HG03469 (cell line): ENCODE measurements around the gene GRAP2.
"Not testable (repeated sequence)": the region's sequence is repeated elsewhere in the genome, so short reads cannot be mapped to it uniquely, and the experiment has no call there.

Experiments
- ATAC-seq: cut with Tn5 transposase; IDR thresholded peaks from one replicate; pipeline ENCODE4 v1.9.1; 2021; ENCODE audit warnings: mild to moderate bottlenecking, moderate library complexity, moderate number of reproducible peaks; ENCODE audit not compliant: unreplicated experiment

GRAP2 gene

DNA sequence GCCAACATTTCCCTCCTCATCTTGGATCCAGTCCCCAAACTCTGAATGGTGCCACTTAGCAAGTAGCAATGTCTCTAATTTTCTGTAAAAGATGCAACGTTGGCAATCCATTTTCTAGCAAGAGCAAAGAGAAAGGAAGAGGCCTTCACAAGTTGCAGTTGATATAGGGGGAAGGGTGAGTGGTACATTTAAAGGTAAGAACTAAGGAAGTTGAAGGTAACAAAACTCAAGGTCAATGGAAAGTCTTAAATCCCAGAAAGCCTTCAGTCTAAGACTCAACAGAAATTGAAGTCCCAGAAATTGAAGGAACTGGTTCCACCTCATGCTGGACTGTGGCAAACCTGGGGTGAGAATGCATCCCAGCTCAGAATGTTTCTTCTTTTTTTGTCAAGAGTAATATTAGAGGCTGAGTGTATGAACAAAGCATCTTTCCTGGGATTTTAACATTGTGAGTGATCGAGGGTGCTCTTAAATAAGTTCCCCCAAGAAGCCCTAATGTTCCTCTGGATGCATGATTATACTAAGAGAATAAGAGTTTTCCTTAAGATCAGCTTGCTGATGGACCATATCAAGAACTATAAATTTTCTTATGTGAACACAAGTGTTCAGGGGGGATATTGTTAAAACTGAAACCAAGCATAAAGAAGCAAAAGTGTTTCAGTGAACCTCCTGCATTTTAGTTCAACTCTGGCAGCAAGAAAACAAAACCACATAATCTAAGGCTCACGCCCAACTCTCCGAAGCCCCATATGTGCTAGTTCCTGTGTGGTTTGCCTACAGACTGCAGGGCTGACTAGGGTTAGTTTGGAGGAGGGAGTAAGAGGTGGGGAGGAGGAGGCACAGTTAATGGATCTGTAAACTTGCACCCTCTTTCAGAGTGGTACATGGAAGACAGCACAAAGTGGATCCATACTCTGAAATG lies at the start of gene GRAP2:
TSS of gene GRAP2 (plus strand) at position 779 of the 922 bp plus-strand sequence. CDS start 46,023 bp downstream, outside the sequence.
- ATAC-seq = peak; percentile 33

DNA sequence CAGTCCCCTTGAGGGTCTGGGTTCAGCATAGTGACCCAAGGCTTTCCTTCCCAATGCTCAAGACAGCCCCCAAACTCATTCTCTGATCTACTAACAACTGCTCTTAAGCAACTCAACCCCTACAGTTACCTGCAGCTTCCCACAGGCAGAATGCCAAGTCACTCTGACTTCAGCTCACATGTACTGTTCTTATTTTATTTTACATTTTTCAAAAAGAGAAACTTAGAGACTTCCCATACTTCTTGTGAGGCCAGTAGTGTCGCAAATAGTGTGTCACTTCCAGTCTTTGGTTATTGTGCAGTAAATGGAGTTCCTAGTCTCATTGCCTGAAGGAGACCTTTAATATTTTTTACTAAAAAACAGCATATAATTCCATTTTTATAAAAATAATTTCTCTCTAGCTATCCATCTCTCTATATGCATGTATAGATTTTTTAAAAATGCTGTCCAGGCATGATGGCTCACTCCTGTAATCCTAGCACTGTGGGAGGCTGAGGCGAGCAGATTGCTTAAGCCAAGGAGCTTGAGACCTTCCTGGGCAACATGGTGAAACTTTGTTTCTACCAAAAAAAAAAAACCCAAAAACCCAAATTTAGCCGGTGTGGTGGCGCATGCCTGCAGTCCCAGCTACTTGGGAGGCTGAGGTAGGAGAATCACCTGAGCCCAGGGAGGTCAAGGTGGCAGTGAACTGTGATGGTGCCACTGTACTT lies 49.1 kb upstream of the GRAP2 start:
- no peak for ATAC-seq

DNA sequence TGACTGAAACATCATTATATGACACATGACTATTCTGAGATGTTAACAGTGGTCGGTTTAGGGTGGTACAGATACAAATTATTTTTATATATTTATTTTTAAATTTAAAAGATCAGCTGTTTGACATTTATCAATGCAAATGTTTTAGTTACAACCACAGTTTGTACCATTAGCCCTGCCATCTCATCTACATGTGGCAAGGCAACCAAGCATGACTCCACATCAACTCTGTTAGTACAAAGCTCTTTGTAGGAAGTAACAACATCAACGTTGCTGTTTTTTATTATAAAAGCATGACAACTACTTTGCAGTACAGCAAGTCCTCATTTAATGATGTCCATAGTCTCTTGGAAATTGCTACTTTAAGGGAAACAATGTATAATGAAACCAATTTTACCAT lies 48.1 kb upstream of the GRAP2 start:
- no peak for ATAC-seq

DNA sequence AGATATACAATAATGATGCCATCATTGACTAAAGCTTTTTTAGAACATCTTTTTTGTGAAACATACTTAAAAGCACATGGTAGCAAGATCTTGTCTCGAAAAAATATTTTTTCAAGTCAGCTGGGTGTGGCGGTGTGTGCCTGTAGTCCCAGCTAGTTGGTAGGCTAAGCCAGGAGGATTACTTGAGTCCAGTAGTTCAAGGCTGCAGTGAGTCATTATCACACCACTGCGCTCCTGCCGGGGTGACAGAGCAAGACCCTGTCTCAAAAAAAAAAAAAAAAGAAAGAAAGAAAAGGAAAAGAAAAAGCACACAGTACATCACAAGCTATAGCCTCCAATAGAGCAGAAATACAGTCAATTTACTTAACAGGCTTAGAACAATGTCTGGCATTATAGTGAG lies 44.3 kb upstream of the GRAP2 start:
- ATAC-seq = no peak

DNA sequence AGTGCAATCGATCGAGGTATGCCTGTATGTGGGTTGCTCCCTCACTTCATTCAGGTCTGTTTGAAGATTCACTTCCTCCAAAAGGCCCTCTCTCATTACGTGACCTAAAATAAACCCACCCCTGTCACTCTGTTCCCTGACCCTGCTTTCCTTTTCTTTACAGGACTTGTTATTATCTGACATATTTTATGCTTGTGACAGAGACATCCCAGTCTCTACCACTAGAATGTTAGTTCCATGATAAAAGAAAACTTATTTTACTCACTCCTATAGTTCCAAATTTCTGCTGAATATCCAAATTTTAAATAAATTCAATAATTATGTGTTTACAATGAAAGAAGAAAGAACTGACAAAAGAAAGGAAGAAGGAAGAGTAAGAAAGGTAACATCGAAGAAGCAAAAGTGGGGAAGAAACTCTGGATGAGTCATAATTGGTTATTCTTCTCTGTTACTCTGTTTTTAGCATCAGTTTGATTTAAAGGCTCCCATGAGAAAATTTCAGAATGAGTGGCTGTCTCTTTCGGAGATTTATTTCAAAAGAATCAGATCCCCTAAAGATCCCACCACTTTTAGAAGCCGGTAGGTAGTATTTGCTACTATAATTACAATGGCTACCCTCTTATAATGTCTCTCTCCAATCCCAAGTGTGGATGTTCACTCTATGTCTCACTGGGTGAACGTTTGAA lies 40.8 kb upstream of the GRAP2 start:
- no peak for ATAC-seq

DNA sequence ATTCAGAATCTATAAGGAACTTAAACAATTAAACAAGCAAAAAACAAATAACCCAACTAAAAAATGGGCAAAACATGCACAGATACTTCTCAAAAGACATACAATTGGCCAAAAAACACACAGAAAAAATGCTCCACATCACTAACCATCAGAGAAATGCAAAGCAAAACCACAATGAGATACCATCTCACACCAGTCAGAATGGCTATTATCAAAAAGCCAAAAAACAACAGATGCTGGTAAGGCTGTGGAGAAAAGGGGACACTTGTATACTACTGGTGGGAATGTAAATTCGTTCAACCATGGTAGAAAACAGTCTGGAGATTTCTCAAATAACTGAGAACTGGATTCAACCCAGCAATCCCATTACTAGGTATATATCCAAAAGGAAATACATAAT lies 32.1 kb upstream of the GRAP2 start:
- no peak for ATAC-seq

DNA sequence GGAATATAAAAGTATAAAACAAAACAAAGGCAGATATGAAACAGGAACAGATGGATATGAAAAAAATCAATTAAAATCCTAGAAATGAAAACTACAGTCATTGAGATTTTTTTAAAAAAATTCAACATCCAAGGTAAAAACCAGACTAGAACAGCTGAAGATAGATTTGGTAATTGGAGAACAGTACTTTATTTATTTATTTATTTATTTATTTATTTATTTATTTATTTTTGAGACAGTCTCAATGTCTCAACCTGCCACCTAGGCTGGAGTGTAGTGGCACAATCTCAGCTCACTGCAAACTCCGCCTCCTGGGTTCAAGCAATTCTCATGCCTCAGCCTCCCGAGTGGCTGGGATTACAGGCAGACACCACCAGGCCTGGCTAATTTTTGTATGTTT lies 31.1 kb upstream of the GRAP2 start:
- not testable (repeated sequence) for ATAC-seq

DNA sequence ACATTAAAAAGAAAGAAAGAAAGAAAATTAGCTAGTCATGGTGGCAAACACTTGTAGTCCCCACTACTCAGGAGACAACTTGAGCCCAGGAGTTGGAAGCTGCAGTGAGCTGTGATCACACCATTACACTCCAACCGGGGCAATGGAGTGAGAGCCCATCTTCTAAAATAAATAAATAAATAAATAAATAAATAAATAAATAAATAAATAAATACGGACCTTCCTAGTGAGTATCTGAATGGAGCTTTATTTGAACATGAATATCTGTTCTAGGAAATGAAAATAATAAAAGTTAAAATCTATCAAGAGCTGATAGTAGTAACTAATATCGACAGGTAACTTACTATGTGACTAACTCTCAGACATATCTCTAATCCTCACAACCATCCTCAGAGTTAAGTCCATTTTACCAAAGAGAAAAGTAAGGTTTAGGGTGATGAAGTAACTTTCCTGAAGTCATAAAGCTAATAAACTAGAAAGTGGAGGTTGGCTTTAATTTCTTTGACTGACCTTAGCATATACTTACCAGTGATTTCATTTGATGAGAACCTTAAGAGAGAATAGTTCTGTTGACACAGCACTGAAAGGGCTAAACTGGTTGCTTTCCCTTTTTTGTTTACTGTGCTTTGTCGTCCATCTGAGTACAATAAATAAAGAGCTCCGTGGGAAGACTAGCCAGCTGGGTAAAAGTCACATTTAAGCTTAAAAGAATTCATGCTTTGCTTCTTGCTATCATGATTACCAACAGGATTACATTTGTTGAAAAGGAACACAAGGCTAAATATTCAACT lies 29.7 kb upstream of the GRAP2 start:
- no peak for ATAC-seq

DNA sequence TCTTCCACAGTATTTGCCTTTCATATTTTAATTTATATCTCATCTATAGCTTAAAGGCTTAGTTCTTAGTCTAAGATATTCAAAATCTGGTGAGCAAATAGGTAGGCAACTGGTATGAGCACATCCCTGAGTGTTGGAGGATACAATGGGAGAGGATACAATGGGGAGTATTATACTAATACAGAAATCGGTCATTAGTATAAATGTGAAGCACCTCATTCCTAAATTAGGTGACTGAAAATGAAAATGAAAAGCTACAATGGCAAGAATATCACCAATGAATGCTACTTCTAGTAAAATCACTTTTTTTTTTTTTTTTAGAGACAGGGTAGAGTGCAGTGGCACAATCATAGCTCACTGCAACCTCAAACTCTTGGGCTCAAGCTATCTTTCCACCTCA lies 28.3 kb upstream of the GRAP2 start:
- ATAC-seq = no peak

DNA sequence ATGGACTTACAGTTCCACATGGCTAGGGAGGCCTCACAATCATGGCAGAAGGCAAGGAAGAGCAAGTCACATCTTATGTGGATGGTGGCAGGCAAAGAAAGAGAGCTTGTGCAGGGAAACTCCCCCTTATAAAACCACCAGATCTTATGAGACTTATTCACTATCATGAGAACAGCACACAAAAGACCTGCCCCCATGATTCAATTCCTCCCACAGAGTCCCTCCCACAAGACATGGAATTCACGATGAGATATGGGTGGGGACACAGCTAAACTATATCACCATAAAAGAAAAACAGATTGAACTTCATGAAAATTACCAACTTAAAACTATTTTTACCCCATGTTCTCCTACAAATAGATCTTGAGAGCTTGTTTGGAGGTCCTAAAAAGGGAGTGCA lies 26.9 kb upstream of the GRAP2 start:
- no peak for ATAC-seq

DNA sequence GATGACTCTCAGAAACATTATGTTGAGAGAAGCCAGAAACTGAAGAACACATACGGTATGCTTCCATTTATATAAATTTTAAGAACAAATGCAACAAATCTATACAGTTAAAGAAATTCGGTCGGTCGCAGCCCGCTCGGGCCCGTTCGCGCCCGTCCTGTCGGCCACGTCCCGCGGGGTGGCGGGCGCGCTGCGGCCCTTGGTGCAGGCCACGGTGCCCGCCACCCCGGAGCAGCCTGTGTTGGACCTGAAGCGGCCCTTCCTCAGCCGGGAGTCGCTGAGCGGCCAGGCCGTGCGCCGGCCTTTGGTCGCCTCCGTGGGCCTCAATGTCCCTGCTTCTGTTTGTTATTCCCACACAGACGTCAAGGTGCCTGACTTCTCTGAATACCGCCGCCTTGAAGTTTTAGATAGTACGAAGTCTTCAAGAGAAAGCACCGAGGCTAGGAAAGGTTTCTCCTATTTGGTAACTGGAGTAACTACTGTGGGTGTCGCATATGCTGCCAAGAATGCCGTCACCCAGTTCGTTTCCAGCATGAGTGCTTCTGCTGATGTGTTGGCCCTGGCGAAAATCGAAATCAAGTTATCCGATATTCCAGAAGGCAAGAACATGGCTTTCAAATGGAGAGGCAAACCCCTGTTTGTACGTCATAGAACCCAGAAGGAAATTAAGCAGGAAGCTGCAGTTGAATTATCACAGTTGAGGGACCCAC lies 25.6 kb upstream of the GRAP2 start:
- not testable (repeated sequence) for ATAC-seq

DNA sequence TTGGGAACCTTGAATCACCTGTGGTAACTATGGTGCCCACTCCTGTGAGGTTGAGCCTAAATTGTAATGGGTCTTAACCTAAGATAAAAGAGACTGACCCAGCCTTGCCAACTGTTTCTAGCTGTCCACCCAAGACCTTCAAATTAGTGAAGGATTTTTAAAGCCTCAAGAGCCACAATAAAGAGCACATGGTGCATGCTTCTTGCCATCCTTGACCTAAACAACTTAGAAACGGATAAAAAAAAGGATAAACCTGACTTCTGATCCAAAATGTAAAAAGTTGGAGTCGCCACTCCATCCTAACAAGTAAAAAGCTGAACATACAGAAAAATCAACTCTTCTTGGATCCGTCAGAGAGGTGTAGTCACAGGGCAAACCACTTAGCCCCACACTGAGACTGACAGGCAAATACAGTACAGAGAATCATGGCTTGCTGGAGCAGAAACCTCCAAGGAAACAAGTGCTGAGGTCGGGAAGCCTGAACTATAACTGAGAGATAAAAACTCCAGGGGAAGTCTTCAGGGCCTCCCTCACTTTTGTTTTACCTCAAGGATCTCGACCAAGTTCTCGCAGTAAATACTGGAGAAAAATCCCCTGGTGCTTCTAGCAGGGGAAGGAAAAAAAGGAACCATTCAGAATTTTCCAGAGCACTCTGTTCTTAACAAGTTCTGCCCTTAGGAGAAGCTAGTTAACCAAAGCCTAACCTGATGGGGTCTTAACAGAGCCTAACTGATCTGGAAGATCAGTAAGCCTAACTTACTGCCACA lies 23.6 kb upstream of the GRAP2 start:
- ATAC-seq = no peak

DNA sequence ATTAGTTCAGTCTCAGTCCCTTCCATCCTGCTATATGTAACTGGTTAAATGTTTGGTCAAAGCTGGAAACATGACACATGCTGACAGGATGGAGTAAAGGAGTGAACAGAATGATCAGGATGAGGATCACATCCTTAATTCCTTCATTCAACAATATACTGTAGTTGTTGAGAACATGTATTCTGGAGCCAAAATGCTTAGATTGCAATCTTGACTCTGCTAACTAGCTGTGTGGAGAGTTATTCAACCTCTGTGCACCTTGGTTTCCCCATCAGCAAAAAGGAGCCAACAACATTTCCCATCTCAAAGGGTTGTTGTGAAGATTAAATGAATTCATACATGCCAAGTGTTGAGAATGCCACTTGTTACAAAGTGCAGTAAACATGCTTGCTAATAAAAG lies 20.2 kb upstream of the GRAP2 start:
- no peak for ATAC-seq

DNA sequence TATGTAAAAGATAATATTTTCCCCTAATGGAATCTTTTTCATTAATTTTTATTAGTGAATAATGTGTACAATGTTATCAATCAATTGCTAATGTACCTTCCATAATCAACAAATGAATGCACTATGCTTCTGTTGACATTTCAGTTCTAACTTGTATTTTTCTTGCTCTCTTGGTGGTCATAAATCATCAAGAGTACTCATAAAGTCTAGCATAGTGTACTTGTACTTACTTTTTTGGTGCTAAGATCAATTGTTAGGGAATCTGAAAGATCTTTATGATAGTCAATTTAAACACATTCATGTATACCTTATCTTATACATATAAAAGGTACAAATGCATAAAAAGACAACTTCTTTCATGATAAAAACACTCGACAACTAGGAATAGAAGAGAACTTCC lies 17.8 kb upstream of the GRAP2 start:
- ATAC-seq = no peak

DNA sequence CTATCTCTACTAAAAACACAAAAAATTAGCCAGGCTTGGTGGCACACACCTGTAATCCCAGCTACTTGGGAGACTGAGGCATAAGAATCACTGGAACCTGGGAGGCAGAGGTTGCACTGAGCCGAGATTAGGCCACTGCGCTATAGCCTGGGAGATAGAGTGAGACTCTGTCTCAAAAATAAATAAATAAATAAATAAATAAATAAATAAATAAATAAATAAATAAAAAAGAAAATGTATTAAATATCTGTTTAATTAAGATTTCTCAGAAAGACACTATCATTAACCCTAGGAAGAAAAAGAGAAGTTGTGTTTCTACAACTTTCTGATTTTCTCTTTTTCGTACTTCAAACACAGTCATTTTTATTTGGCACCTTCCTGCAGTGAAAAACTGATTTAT lies 11.0 kb upstream of the GRAP2 start:
- not testable (repeated sequence) for ATAC-seq

DNA sequence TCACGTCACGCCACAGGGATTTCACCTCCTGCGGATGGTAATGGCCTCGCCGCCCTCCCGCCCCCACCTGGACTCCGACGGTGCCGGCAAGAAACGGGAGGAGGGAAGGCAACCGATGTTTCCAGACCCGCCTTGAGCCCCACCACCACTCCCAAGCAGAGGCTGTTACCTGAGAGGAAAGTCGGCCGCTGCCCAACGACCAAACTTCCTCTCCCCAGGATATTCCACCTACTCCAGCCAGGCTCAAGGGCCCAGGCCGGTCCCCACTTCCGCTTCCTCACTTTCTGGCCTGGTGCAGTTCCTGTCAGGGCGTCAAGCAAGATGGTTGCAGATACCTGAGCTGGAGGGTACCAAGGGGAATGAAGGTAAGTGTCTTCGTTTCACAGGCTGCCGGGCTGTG lies 7.4 kb upstream of the GRAP2 start, which contains the start of gene ENTHD1:
TSS of gene ENTHD1 (minus strand) at position 235 of the 400 bp plus-strand sequence. CDS start 6,012 bp downstream, outside the sequence.
- no peak for ATAC-seq

DNA sequence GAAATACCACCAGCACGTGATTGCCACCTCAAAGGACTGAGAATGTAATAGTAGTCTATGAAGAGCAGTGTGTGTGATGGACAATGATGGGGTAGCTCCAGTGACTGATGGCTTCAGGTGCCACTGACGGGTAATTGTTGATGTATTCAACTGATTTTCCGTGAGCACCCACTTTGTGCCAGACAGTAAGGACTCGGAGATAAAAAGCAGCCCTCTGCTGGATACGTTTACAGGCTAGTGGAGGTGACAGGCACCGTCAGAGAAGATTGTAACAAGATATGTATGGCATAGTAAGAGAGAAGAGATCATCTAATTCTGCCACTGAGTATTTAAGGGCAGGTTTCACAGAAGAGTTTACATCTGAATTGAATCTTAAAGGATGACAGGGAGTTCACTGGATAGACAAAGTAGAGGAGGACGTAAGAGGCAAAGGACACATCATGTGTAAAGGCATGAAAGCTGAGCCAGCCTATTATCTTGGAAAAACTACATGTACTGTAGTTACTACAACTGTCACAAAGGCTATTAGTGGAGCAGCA lies 6.3 kb upstream of the GRAP2 start:
- no peak for ATAC-seq

DNA sequence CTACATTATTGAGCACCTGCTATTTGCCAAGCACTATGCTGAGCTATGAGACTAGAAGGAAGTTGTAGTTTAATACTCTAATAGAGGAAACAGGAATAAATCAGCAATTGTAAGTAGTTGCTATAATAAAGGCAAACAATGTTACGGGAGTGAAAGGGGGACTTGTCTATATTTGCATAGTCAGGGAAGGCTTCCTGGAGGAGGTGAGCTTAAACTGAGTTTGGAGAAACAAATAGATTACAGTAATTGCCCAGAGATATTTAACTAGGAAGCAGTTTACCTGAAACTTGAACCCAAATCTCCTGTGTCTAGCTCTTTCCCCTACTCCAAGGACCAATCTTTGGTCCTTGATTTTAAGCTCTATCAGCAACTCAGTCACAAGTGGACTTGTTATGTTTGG lies 5.2 kb upstream of the GRAP2 start:
- no peak for ATAC-seq
